Measurements from ENCODE around the gene HPCAL1. TPM values are rescaled to one million over a fixed set of nuclear protein-coding genes. Genes with fewer than 3 reads are reported as not detected.

The HPCAL1 gene
- total RNA-seq, 4 donors from 2014 or later = 29.0 to 56.7 (median 34.5) TPM

DNA sequence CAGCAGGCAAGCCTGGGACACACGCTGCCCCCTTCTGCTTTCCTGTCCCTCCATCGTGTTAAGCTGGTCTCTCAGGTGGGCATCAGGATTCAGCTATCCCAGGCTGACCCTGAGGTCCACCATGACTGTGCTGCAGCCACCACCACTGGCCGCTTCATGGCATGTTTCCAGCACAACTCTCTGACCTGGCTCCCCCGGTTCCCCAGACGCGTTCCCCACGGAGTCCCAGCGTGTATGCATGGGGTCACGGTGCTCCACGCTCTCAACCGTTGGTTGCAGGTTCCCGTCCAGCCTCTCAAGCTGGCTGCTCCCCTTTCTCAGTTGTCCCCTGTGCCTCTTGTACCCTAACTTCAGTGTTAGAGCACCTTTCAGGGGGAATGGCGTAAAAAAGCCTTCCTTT, 20.3 kb downstream of the HPCAL1 start:
- WGBS, 2 donors = 85 to 96% methylated on average over 13 of the region's 13 CpGs
- Histone ChIP-seq H3K27ac (no peak overlapping the region), H3K4me1 (peaks cover 0 to 20% (median 9%) of the 10 kb centered on the region in 4 donors), H3K36me3 (peaks cover 0 to 11% (median 0%) of the 10 kb centered on the region in 3 donors), H3K4me3 (no peak overlapping the region), H3K9me3 (no peaks in the 10 kb centered on the region), H3K27me3 (no peaks in the 10 kb centered on the region)
- no peak for TF ChIP-seq EP300 (IDR thresholded peaks at IDR 0.05)
- no peak for TF ChIP-seq POLR2A (IDR thresholded peaks at IDR 0.05)
- TF ChIP-seq, protein P1, sequence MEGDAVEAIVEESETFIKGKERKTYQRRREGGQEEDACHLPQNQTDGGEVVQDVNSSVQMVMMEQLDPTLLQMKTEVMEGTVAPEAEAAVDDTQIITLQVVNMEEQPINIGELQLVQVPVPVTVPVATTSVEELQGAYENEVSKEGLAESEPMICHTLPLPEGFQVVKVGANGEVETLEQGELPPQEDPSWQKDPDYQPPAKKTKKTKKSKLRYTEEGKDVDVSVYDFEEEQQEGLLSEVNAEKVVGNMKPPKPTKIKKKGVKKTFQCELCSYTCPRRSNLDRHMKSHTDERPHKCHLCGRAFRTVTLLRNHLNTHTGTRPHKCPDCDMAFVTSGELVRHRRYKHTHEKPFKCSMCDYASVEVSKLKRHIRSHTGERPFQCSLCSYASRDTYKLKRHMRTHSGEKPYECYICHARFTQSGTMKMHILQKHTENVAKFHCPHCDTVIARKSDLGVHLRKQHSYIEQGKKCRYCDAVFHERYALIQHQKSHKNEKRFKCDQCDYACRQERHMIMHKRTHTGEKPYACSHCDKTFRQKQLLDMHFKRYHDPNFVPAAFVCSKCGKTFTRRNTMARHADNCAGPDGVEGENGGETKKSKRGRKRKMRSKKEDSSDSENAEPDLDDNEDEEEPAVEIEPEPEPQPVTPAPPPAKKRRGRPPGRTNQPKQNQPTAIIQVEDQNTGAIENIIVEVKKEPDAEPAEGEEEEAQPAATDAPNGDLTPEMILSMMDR (IDR thresholded peaks at IDR 0.05) = no peak
- DNase-seq (ENCODE audit: low spot score in 2 of 2) = no peak

DNA sequence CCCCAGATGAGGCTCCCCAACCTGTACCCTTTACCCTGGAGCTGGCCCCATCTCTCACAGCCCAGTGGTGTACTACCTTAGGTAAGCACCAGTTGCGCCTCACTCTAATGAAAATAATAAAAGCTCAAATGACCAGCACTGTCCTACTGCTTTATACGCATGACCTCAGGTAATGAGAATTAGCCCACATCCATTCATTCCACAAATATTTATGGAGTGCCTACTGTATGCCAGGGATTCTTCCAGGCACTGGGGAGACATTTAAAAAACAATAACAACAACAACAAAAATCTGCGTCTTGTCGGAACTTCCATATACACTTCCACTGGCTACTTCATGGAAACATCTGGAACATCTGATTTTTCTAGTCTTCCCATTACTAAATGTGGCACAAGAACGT, 20.8 kb downstream of the HPCAL1 start:
- no peak overlapping the region for H3K4me3 ChIP-seq
- H3K36me3 ChIP-seq = peaks cover 0 to 11% (median 0%) of the 10 kb centered on the region in 3 donors
- TF ChIP-seq, protein P1 (IDR thresholded peaks at IDR 0.05) = no peak
- TF ChIP-seq EP300 (IDR thresholded peaks at IDR 0.05) (no peak), POLR2A (IDR thresholded peaks at IDR 0.05) (no peak)
- H3K4me1 ChIP-seq = peaks cover 0 to 25% (median 9%) of the 10 kb centered on the region in 4 donors
- no peak overlapping the region for H3K27ac ChIP-seq
- WGBS, 2 donors = 90 to 91% methylated on average over 5 of the region's 5 CpGs
- H3K9me3 ChIP-seq = no peaks in the 10 kb centered on the region
- no peak for DNase-seq (ENCODE audit: low spot score in 2 of 2)
- no peaks in the 10 kb centered on the region for H3K27me3 ChIP-seq

DNA sequence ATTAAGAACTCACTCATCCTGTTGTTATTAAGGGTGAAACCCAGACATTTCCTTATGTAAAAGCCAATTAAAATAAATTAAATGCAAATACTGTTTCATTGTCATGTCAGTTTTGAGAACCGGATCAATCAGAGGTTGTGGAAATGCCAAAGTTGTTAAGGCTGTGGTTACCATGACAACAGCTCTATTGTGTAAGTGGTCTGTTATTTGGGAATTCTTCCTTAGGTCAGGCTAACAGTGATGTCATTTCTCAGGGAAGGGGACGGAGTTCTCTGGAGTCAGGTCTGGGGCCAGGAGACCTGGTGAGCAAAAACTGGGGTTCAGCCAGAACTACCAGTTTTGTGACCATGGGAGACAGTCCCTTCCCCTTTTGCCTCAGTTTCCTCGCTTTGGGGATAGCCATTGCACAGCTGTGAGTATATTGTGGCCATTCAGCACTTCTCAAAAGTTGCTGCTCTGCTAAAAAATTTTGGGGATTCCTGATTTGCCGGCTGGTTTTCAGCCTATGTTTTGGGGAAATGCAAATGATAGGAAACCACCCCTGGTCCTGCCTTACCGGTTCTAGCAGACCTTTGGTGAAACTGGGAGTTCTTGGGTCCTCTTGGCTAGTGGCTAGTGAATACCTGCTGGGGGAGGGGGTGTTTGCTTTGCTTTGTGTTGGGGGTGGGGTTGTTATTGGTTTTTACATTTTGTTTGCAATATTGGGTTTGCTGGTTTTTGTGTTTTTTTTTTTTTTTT, 21.6 kb downstream of the HPCAL1 start:
- no peak overlapping the region for H3K27ac ChIP-seq
- TF ChIP-seq POLR2A (IDR thresholded peaks at IDR 0.05) = no peak
- TF ChIP-seq, protein P1 (IDR thresholded peaks at IDR 0.05) = no peak
- TF ChIP-seq EP300 (IDR thresholded peaks at IDR 0.05) = no peak
- WGBS, 2 donors = 52 to 54% methylated on average over 5 of the region's 5 CpGs
- no peaks in the 10 kb centered on the region for H3K27me3 ChIP-seq
- no peak for DNase-seq (ENCODE audit: low spot score in 2 of 2)
- peaks cover 0 to 11% (median 0%) of the 10 kb centered on the region in 3 donors for H3K36me3 ChIP-seq
- no peaks in the 10 kb centered on the region for H3K9me3 ChIP-seq
- H3K4me3 ChIP-seq = no peak overlapping the region
- H3K4me1 ChIP-seq = peaks cover 0 to 27% (median 9%) of the 10 kb centered on the region in 4 donors

DNA sequence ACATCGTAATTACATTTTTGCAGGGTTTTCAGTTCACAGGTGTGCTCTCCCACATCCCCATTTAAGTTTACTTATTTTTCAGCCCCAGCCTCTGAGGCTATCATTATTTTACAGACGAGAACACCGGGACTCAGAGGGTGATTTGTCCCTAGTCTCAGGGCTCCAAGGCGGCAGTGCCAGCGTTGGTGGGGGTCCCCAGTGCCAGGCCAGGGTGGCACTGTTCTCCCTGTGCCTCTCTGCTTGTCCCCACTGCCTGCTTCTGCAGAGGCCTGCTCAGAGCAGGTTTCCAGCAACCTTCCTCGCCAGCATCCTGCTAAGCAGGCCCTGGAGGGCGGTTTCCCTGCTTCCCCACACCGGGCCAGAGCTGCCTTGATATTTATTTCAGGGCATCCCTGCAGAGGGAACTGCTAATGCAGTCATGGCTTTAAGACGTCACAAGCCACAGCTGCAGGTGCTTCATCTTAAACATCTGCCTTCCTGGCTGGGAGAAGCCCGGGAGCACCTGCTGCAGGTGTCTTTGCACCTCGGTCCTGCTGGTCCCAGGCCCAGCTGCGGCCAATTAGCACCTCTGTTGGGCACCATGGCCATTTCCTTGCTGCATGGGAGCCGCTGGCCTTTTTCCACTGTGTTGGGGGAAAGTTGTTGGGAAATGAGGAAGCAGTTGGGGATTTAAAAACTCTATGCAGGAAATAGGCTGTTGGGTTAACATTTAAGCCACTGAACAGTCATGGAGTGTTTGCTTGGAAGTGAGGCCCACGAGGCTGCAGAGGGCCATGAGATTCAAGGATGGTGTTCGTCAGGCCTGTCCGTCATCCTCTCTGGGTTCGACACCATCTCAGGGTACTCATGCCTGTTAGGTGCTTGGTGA, 22.8 kb downstream of the HPCAL1 start:
- WGBS, 2 donors = 85 to 86% methylated on average over 17 of the region's 17 CpGs
- H3K36me3 ChIP-seq = peaks cover 0 to 11% (median 0%) of the 10 kb centered on the region in 3 donors
- TF ChIP-seq, protein P1 (IDR thresholded peaks at IDR 0.05) = no peak
- TF ChIP-seq EP300 (IDR thresholded peaks at IDR 0.05) (no peak), POLR2A (IDR thresholded peaks at IDR 0.05) (no peak)
- H3K9me3 ChIP-seq = no peaks in the 10 kb centered on the region
- H3K4me1 ChIP-seq = peaks cover 0 to 39% (median 21%) of the 10 kb centered on the region in 4 donors
- no peaks in the 10 kb centered on the region for H3K27me3 ChIP-seq
- no peak for DNase-seq (ENCODE audit: low spot score in 2 of 2)
- H3K27ac ChIP-seq = no peak overlapping the region
- no peak overlapping the region for H3K4me3 ChIP-seq

Measured in tibial nerve (tissue), 4 donors.